ENCODE results near the gene MED15. TPM values are rescaled to one million over a fixed set of nuclear protein-coding genes. Genes with fewer than 3 reads are reported as not detected.
"Not testable (repeated sequence)": the region's sequence is repeated elsewhere in the genome, so short reads cannot be mapped to it uniquely, and the experiment has no call there.

MED15 gene
- total and polyA plus RNA-seq, 9 donors = 15.3 to 52.4 (median 42.4) TPM

GRCh38 chr22:20479612-20480196, 27.7 kb upstream of the MED15 start:
- Histone ChIP-seq H3K4me1 (ENCODE audit: control insufficient read depth, insufficient read depth, low read length) (no peaks in the 10 kb centered on the region), H3K9me3 (replicated peaks; ENCODE audit: control insufficient read depth, low read depth, low read length) (no peaks in the 10 kb centered on the region), H3K4me3 (ENCODE audit: low read length) (no peak overlapping the region), H3K36me3 (ENCODE audit: control insufficient read depth, insufficient read depth, low read length) (peaks cover 18% of the 10 kb centered on the region), H3K27me3 (ENCODE audit: control insufficient read depth, insufficient read depth, low read length) (no peaks in the 10 kb centered on the region), H3K27ac (ENCODE audit: low read length) (no peak overlapping the region)
- DNase-seq = no peak
- WGBS (ENCODE audit: insufficient coverage) = no CpG with 5 or more reads among the region's 1 CpG

GRCh38 chr22:20483143-20483506, 24.3 kb upstream of the MED15 start:
- not testable (repeated sequence) for H3K27me3 ChIP-seq (ENCODE audit: control insufficient read depth, insufficient read depth, low read length); H3K4me3 ChIP-seq (ENCODE audit: low read length); H3K27ac ChIP-seq (ENCODE audit: low read length); H3K4me1 ChIP-seq (ENCODE audit: control insufficient read depth, insufficient read depth, low read length); DNase-seq; H3K9me3 ChIP-seq (replicated peaks; ENCODE audit: control insufficient read depth, low read depth, low read length)
- H3K36me3 ChIP-seq (ENCODE audit: control insufficient read depth, insufficient read depth, low read length) = peaks cover 26% of the 10 kb centered on the region
- 100% methylated on average over 7 of the region's 7 CpGs for WGBS (ENCODE audit: insufficient coverage)

- no peak overlapping the region for H3K27ac ChIP-seq (ENCODE audit: low read length)
- no peak for DNase-seq
- WGBS (ENCODE audit: insufficient coverage) = 96% methylated on average over 13 of the region's 14 CpGs
- no peaks in the 10 kb centered on the region for H3K9me3 ChIP-seq (replicated peaks; ENCODE audit: control insufficient read depth, low read depth, low read length)
- H3K4me1 ChIP-seq (ENCODE audit: control insufficient read depth, insufficient read depth, low read length) = no peaks in the 10 kb centered on the region
- H3K36me3 ChIP-seq (ENCODE audit: control insufficient read depth, insufficient read depth, low read length) = peaks cover 32% of the 10 kb centered on the region
- no peak overlapping the region for H3K4me3 ChIP-seq (ENCODE audit: low read length)
- no peaks in the 10 kb centered on the region for H3K27me3 ChIP-seq (ENCODE audit: control insufficient read depth, insufficient read depth, low read length)
Observed at GRCh38 chr22:20483771-20484170, 23.6 kb upstream of the MED15 start.

GRCh38 chr22:20484948-20485683, 22.3 kb upstream of the MED15 start:
- H3K4me3 ChIP-seq (ENCODE audit: low read length) = no peak overlapping the region
- H3K27ac ChIP-seq (ENCODE audit: low read length) = no peak overlapping the region
- no peak for DNase-seq
- no peaks in the 10 kb centered on the region for H3K4me1 ChIP-seq (ENCODE audit: control insufficient read depth, insufficient read depth, low read length)
- 68% methylated on average over 3 of the region's 4 CpGs for WGBS (ENCODE audit: insufficient coverage)
- no peaks in the 10 kb centered on the region for H3K27me3 ChIP-seq (ENCODE audit: control insufficient read depth, insufficient read depth, low read length)
- no peaks in the 10 kb centered on the region for H3K9me3 ChIP-seq (replicated peaks; ENCODE audit: control insufficient read depth, low read depth, low read length)
- peaks cover 37% of the 10 kb centered on the region for H3K36me3 ChIP-seq (ENCODE audit: control insufficient read depth, insufficient read depth, low read length)

- Histone ChIP-seq H3K9me3 (replicated peaks; ENCODE audit: control insufficient read depth, low read depth, low read length) (no peaks in the 10 kb centered on the region), H3K4me1 (ENCODE audit: control insufficient read depth, insufficient read depth, low read length) (no peaks in the 10 kb centered on the region), H3K36me3 (ENCODE audit: control insufficient read depth, insufficient read depth, low read length) (peaks cover 37% of the 10 kb centered on the region), H3K27ac (ENCODE audit: low read length) (no peak overlapping the region), H3K4me3 (ENCODE audit: low read length) (no peak overlapping the region), H3K27me3 (ENCODE audit: control insufficient read depth, insufficient read depth, low read length) (no peaks in the 10 kb centered on the region)
- DNase-seq = no peak
- 91% methylated on average over 2 of the region's 2 CpGs for WGBS (ENCODE audit: insufficient coverage)
Observed at GRCh38 chr22:20486229-20486628, 21.2 kb upstream of the MED15 start.

GRCh38 chr22:20487715-20488114, 19.7 kb upstream of the MED15 start:
- Histone ChIP-seq H3K36me3 (ENCODE audit: control insufficient read depth, insufficient read depth, low read length) (peaks cover 28% of the 10 kb centered on the region), H3K27ac (ENCODE audit: low read length) (no peak overlapping the region), H3K4me1 (ENCODE audit: control insufficient read depth, insufficient read depth, low read length) (no peaks in the 10 kb centered on the region), H3K27me3 (ENCODE audit: control insufficient read depth, insufficient read depth, low read length) (no peaks in the 10 kb centered on the region), H3K4me3 (ENCODE audit: low read length) (no peak overlapping the region), H3K9me3 (replicated peaks; ENCODE audit: control insufficient read depth, low read depth, low read length) (no peaks in the 10 kb centered on the region)
- no peak for DNase-seq
- WGBS (ENCODE audit: insufficient coverage) = 100% methylated on average over 1 of the region's 2 CpGs

GRCh38 chr22:20488946-20489345, 18.5 kb upstream of the MED15 start:
- no peak overlapping the region for H3K4me3 ChIP-seq (ENCODE audit: low read length)
- no peaks in the 10 kb centered on the region for H3K27me3 ChIP-seq (ENCODE audit: control insufficient read depth, insufficient read depth, low read length)
- no CpG with 5 or more reads among the region's 11 CpGs for WGBS (ENCODE audit: insufficient coverage)
- no peak for DNase-seq
- no peak overlapping the region for H3K27ac ChIP-seq (ENCODE audit: low read length)
- H3K9me3 ChIP-seq (replicated peaks; ENCODE audit: control insufficient read depth, low read depth, low read length) = no peaks in the 10 kb centered on the region
- H3K36me3 ChIP-seq (ENCODE audit: control insufficient read depth, insufficient read depth, low read length) = peaks cover 19% of the 10 kb centered on the region
- peaks cover under 1% of the 10 kb centered on the region for H3K4me1 ChIP-seq (ENCODE audit: control insufficient read depth, insufficient read depth, low read length)

- WGBS (ENCODE audit: insufficient coverage) = 35% methylated on average over 2 of the region's 6 CpGs
- no peak overlapping the region for H3K27ac ChIP-seq (ENCODE audit: low read length)
Observed at GRCh38 chr22:20490183-20490940, 17.0 kb upstream of the MED15 start.

GRCh38 chr22:20490941-20491307, 16.5 kb upstream of the MED15 start:
- Histone ChIP-seq H3K27ac (ENCODE audit: low read length) (no peak overlapping the region), H3K4me3 (ENCODE audit: low read length) (no peak overlapping the region), H3K27me3 (ENCODE audit: control insufficient read depth, insufficient read depth, low read length) (no peaks in the 10 kb centered on the region), H3K36me3 (ENCODE audit: control insufficient read depth, insufficient read depth, low read length) (peaks cover 16% of the 10 kb centered on the region), H3K9me3 (replicated peaks; ENCODE audit: control insufficient read depth, low read depth, low read length) (no peaks in the 10 kb centered on the region), H3K4me1 (ENCODE audit: control insufficient read depth, insufficient read depth, low read length) (peaks cover 7% of the 10 kb centered on the region)
- no peak for DNase-seq
- WGBS (ENCODE audit: insufficient coverage) = no CpG with 5 or more reads among the region's 1 CpG

More at GRCh38 chr22:20490183-20490940, 17.0 kb upstream of the MED15 start:
- Histone ChIP-seq H3K36me3 (ENCODE audit: control insufficient read depth, insufficient read depth, low read length) (peaks cover 16% of the 10 kb centered on the region), H3K27me3 (ENCODE audit: control insufficient read depth, insufficient read depth, low read length) (no peaks in the 10 kb centered on the region), H3K9me3 (replicated peaks; ENCODE audit: control insufficient read depth, low read depth, low read length) (no peaks in the 10 kb centered on the region), H3K4me3 (ENCODE audit: low read length) (no peak overlapping the region), H3K4me1 (ENCODE audit: control insufficient read depth, insufficient read depth, low read length) (peaks cover 7% of the 10 kb centered on the region)
- DNase-seq = no peak

GRCh38 chr22:20491346-20491745, 16.1 kb upstream of the MED15 start:
- Histone ChIP-seq H3K27ac (ENCODE audit: low read length) (no peak overlapping the region), H3K9me3 (replicated peaks; ENCODE audit: control insufficient read depth, low read depth, low read length) (no peaks in the 10 kb centered on the region), H3K4me3 (ENCODE audit: low read length) (no peak overlapping the region), H3K27me3 (ENCODE audit: control insufficient read depth, insufficient read depth, low read length) (no peaks in the 10 kb centered on the region), H3K36me3 (ENCODE audit: control insufficient read depth, insufficient read depth, low read length) (peaks cover 16% of the 10 kb centered on the region), H3K4me1 (ENCODE audit: control insufficient read depth, insufficient read depth, low read length) (peaks cover 7% of the 10 kb centered on the region)
- WGBS (ENCODE audit: insufficient coverage) = no CpG with 5 or more reads among the region's 2 CpGs
- DNase-seq = no peak

All from muscle of leg (tissue), 11 donors.